ENCODE results near the gene DUXA. TPM values are rescaled to one million over a fixed set of nuclear protein-coding genes. Genes with fewer than 3 reads are reported as not detected.

DUXA gene
- total and polyA plus RNA-seq, 2 donors (not counting 3 experiments of a cell fraction or from before 2014, with no cell fraction given): not detected

DNA sequence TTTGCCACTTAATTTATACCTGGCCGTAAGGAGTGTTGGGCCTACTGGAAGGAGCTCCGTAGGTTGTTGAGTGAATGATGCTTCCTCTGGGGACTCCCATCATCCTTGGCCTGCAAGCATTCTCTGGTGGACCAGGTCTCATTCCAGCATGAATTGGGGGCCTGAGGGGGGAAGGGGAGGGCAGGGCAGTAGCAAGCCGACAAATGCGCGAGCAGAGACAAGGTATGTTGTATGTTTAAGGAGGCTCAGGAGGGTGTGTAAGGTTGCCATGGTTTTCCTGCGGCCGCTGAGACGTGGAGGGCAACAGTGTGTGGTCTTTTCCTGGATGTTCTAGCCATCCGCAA lies 24.8 kb upstream of the DUXA start:
- peak overlapping the region; percentile 80 for H3K4me2 ChIP-seq (ENCODE audit: insufficient read depth, low read length)
- dilution Hi-C loops (cut with MboI; ENCODE audit: extremely low pct_ligation_motif_present, low sequenced_read_pairs) (no loop called here), intact Hi-C loops (cut with micrococcal nuclease) (no loop called here)
- FAIRE-seq: peak; percentile 18
- DNase-seq (ENCODE audit: low read depth, low spot score): no peak
- ChIA-PET POLR2A (no interaction called here), CTCF (no interaction called here)
- H3K9me1 ChIP-seq (replicated peaks; ENCODE audit: control insufficient read depth, extremely low read depth, insufficient read depth, low read length): no peaks in the 10 kb centered on the region
- no peaks in the 10 kb centered on the region for H3K27me3 ChIP-seq (ENCODE audit: control insufficient read depth in 2 of 2, insufficient read depth in 2 of 2, low read length in 2 of 2)
- H3K36me3 ChIP-seq (ENCODE audit: control insufficient read depth in 2 of 2, extremely low read depth in 1 of 2, insufficient read depth in 2 of 2, low read length in 2 of 2): peaks cover 8 to 21% of the 10 kb centered on the region in 2 experiments
- TF ChIP-seq EZH2 (IDR thresholded peaks at IDR 0.05; ENCODE audit: borderline replicate concordance, low read depth, low read length, severe bottlenecking): no peak
- no peak for TF ChIP-seq GATA2 (IDR thresholded peaks at IDR 0.05; ENCODE audit: insufficient read depth, insufficient read length, low read depth, low read length)
- TF ChIP-seq POLR2AphosphoS5 (IDR thresholded peaks at IDR 0.05; ENCODE audit: insufficient read depth, low read depth, low read length): no peak
- TF ChIP-seq, protein P1, sequence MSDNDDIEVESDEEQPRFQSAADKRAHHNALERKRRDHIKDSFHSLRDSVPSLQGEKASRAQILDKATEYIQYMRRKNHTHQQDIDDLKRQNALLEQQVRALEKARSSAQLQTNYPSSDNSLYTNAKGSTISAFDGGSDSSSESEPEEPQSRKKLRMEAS (IDR thresholded peaks at IDR 0.05; ENCODE audit: insufficient read depth, insufficient read length): no peak
- no peak for TF ChIP-seq FOS (IDR thresholded peaks at IDR 0.05; ENCODE audit: borderline replicate concordance, insufficient read depth, low read length)
- TF ChIP-seq MYC (IDR thresholded peaks at IDR 0.05; ENCODE audit: low read depth, low read length): no peak
- no peak for TF ChIP-seq JUN (IDR thresholded peaks at IDR 0.05; ENCODE audit: borderline replicate concordance, insufficient read depth, insufficient read length, low read depth)
- H3K79me2 ChIP-seq (ENCODE audit: control insufficient read depth, insufficient read depth, low read length): peaks cover 26% of the 10 kb centered on the region
- BruUV-seq (replicated peaks): no TSS peak
- peak overlapping the region; percentile 22 to 80 (median 77) for H3K4me3 ChIP-seq (replicated peaks in 1 of 3; ENCODE audit: insufficient read depth in 1 of 3, low read depth in 1 of 3, low read length in 3 of 3)
- peak overlapping the region; percentile 66 for H3K9ac ChIP-seq (replicated peaks; ENCODE audit: extremely low read depth, insufficient read depth, low read length)
- H3K4me1 ChIP-seq (ENCODE audit: control insufficient read depth, extremely low read depth, insufficient read depth, low read length): peaks cover 3% of the 10 kb centered on the region
- H3K27ac ChIP-seq (ENCODE audit: insufficient read depth, low read depth, low read length): no peak overlapping the region
- H3K9me3 ChIP-seq (replicated peaks; ENCODE audit: control insufficient read depth, insufficient read depth, low read length): no peaks in the 10 kb centered on the region
- no peaks in the 10 kb centered on the region for H4K20me1 ChIP-seq (replicated peaks; ENCODE audit: control insufficient read depth, extremely low read depth, insufficient read depth, low read length)
- H2AFZ ChIP-seq (ENCODE audit: low read depth, low read length): no peak overlapping the region
